ENCODE data around the gene SMG6.

The SMG6 gene

GRCh38 chr17:2240541-2240940, 63.0 kb downstream of the SMG6 start:
- H3K9me3 ChIP-seq = no peaks in the 10 kb centered on the region
- peaks cover 53% of the 10 kb centered on the region for H3K36me3 ChIP-seq
- H3K27ac ChIP-seq = no peak overlapping the region
- no peaks in the 10 kb centered on the region for H3K27me3 ChIP-seq
- H3K4me3 ChIP-seq (ENCODE audit: low read depth in 1 of 2, low read length in 1 of 2) = no peak overlapping the region
- no peaks in the 10 kb centered on the region for H3K4me1 ChIP-seq (ENCODE audit: control insufficient read depth in 1 of 2, insufficient read depth in 1 of 2, low read depth in 1 of 2, low read length in 1 of 2)
- TF ChIP-seq, protein P1, sequence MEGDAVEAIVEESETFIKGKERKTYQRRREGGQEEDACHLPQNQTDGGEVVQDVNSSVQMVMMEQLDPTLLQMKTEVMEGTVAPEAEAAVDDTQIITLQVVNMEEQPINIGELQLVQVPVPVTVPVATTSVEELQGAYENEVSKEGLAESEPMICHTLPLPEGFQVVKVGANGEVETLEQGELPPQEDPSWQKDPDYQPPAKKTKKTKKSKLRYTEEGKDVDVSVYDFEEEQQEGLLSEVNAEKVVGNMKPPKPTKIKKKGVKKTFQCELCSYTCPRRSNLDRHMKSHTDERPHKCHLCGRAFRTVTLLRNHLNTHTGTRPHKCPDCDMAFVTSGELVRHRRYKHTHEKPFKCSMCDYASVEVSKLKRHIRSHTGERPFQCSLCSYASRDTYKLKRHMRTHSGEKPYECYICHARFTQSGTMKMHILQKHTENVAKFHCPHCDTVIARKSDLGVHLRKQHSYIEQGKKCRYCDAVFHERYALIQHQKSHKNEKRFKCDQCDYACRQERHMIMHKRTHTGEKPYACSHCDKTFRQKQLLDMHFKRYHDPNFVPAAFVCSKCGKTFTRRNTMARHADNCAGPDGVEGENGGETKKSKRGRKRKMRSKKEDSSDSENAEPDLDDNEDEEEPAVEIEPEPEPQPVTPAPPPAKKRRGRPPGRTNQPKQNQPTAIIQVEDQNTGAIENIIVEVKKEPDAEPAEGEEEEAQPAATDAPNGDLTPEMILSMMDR (IDR thresholded peaks at IDR 0.05) = no peak

- Histone ChIP-seq H3K36me3 (peaks cover 59% of the 10 kb centered on the region), H3K9me3 (no peaks in the 10 kb centered on the region), H3K4me1 (ENCODE audit: control insufficient read depth in 1 of 2, insufficient read depth in 1 of 2, low read depth in 1 of 2, low read length in 1 of 2) (no peaks in the 10 kb centered on the region), H3K27ac (no peak overlapping the region), H3K4me3 (ENCODE audit: low read depth in 1 of 2, low read length in 1 of 2) (no peak overlapping the region), H3K27me3 (no peaks in the 10 kb centered on the region)
- TF ChIP-seq, protein P1 (IDR thresholded peaks at IDR 0.05) = no peak
Measured at GRCh38 chr17:2239882-2240430, 63.6 kb downstream of the SMG6 start.

- Histone ChIP-seq H3K36me3 (peaks cover 64% of the 10 kb centered on the region), H3K27me3 (no peaks in the 10 kb centered on the region), H3K27ac (no peak overlapping the region)
Measured at GRCh38 chr17:2239170-2239551, 64.4 kb downstream of the SMG6 start.

DNA sequence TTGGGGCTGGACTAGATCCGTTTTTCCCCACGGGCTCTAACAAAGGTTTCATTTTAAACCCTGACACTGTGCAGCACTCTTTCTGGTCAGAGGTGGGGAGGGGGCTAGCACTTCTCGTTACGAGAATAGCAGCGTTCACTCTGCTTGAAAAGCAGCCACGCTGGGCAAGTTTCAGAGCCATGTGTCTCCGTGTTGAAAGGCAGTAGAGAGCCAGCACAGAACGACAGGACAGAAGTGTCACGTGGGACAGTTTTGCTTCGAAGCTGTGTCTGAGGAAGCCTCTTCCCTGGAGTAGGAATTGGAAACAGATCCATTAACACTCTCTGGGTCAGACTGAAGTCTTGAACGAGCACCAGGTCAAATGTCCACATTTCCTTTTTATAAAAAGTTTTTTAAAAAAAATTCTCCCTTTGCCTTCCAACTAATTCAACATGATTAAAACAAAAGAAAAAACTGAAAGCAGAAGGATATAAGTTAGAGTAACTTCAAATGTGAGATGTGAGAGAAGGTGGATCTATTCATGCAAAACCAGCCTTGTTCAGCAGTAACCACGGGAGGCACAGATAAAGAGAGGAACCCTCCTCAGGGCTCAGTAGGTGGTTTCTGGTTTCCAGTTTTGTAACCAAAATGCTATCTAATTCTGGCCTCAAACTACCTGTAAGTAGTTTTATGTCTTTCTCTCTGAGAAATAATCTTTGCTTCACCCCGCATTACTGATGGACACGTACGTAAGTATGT, 65.0 kb downstream of the SMG6 start:
- TF ChIP-seq, protein P1 (IDR thresholded peaks at IDR 0.05) = no peak
- H3K36me3 ChIP-seq = peaks cover 64% of the 10 kb centered on the region
- no peak overlapping the region for H3K27ac ChIP-seq
- H3K27me3 ChIP-seq = no peaks in the 10 kb centered on the region
- H3K9me3 ChIP-seq = no peaks in the 10 kb centered on the region
- H3K4me3 ChIP-seq (ENCODE audit: low read depth in 1 of 2, low read length in 1 of 2) = no peak overlapping the region
- H3K4me1 ChIP-seq (ENCODE audit: control insufficient read depth in 1 of 2, insufficient read depth in 1 of 2, low read depth in 1 of 2, low read length in 1 of 2) = no peaks in the 10 kb centered on the region

More at GRCh38 chr17:2239170-2239551, 64.4 kb downstream of the SMG6 start:
- TF ChIP-seq, protein P1 (IDR thresholded peaks at IDR 0.05) = no peak
- Histone ChIP-seq H3K4me3 (ENCODE audit: low read depth in 1 of 2, low read length in 1 of 2) (no peak overlapping the region), H3K9me3 (no peaks in the 10 kb centered on the region), H3K4me1 (ENCODE audit: control insufficient read depth in 1 of 2, insufficient read depth in 1 of 2, low read depth in 1 of 2, low read length in 1 of 2) (no peaks in the 10 kb centered on the region)

GRCh38 chr17:2237950-2238349, 65.6 kb downstream of the SMG6 start:
- Histone ChIP-seq H3K4me1 (ENCODE audit: control insufficient read depth in 1 of 2, insufficient read depth in 1 of 2, low read depth in 1 of 2, low read length in 1 of 2) (no peaks in the 10 kb centered on the region), H3K36me3 (peaks cover 65% of the 10 kb centered on the region)
- TF ChIP-seq, protein P1 (IDR thresholded peaks at IDR 0.05) = no peak

More at GRCh38 chr17:2237950-2238349, 65.6 kb downstream of the SMG6 start:
- no peak overlapping the region for H3K4me3 ChIP-seq (ENCODE audit: low read depth in 1 of 2, low read length in 1 of 2)
- H3K27me3 ChIP-seq = no peaks in the 10 kb centered on the region
- H3K27ac ChIP-seq = no peak overlapping the region
- H3K9me3 ChIP-seq = no peaks in the 10 kb centered on the region

Data from neutrophil (primary cell).